SK-N-SH (cell line): ENCODE results near the gene ANKRD2. TPM values are rescaled to one million over a fixed set of nuclear protein-coding genes. Genes with fewer than 3 reads are reported as not detected.

Source experiments
- CTCF ChIA-PET: fragments of 300-600, 350-600 bp; formaldehyde crosslinking; extraction: SDS; loops from one replicate; lab custom pipeline; 2021; lab: Yijun Ruan, JAX
- POLR2A ChIA-PET: fragments of 350-600 bp; sonication (Branson Sonifier 250); formaldehyde crosslinking; extraction: SDS; loops from one replicate; lab custom pipeline; 2020; ENCODE audit warnings: antibody characterized with exemption, inconsistent platforms; lab: Yijun Ruan, JAX
- DNase-seq: peaks from one replicate; pipeline ENCODE4 v3.0.0; 2012
- H2AFZ ChIP-seq: fragments of 200-600 bp; sonication (generic); 2 replicates; pipeline ENCODE4 v1.8.1; 2016; ENCODE audit warnings: antibody characterized with exemption, mild to moderate bottlenecking, low read depth
- H3F3A ChIP-seq: fragments of 200-600 bp; sonication (generic); replicated peaks from 2 replicates; pipeline ENCODE3; 2016; ENCODE audit warnings: antibody characterized with exemption, mild to moderate bottlenecking; ENCODE audit not compliant: insufficient read depth
- H3K27ac ChIP-seq, 2 experiments: fragments of 200-500 bp in 1 of 2; fragments of 200-600 bp in 1 of 2; sonication (Bioruptor generic) in 1 of 2; sonication (generic), shearing (Covaris generic) in 1 of 2; 2 replicates each; pipeline versions ENCODE4 v1.5.1 to v1.6.1; 2014 to 2016; ENCODE audit warnings: low read depth in 2 of 2, inconsistent platforms in 1 of 2, low read length in 1 of 2, mild to moderate bottlenecking in 1 of 2, mixed read lengths in 1 of 2
- H3K27me3 ChIP-seq: fragments of 200-600 bp; sonication (generic), shearing (Covaris generic); 2 replicates; pipeline ENCODE4 v1.6.1; 2016; ENCODE audit warnings: mixed run types; ENCODE audit not compliant: insufficient read depth
- H3K36me3 ChIP-seq, 2 experiments: fragments of 200-500 bp in 1 of 2; fragments of 200-600 bp in 1 of 2; sonication (Bioruptor generic) in 1 of 2; sonication (generic) in 1 of 2; replicated peaks in 1 of 2; 2 replicates each; pipeline versions ENCODE3 to v1.5.1; 2014 to 2016; ENCODE audit warnings: low read length in 1 of 2, mild to moderate bottlenecking in 1 of 2; ENCODE audit not compliant: insufficient read depth in 2 of 2, control insufficient read depth in 1 of 2
- H3K4me1 ChIP-seq, 2 experiments: fragments of 200-500 bp in 1 of 2; fragments of 200-600 bp in 1 of 2; sonication (Bioruptor generic) in 1 of 2; sonication (generic), shearing (Covaris generic) in 1 of 2; 2 replicates each; pipeline versions ENCODE4 v1.5.1 to v1.6.1; 2014 to 2016; ENCODE audit warnings: low read depth in 1 of 2, low read length in 1 of 2, mixed run types in 1 of 2; ENCODE audit not compliant: insufficient read depth in 2 of 2, control insufficient read depth in 1 of 2
- H3K4me2 ChIP-seq: fragments of 200-600 bp; sonication (generic), shearing (Covaris generic); 2 replicates; pipeline ENCODE4 v1.6.1; 2017; ENCODE audit warnings: mixed run types
- H3K4me3 ChIP-seq, 2 experiments: fragments of 200-500 bp in 1 of 2; fragments of 200-600 bp in 1 of 2; sonication (Bioruptor generic) in 1 of 2; sonication (generic), shearing (Covaris generic) in 1 of 2; 2 replicates each; pipeline versions ENCODE4 v1.5.1 to v1.8.1; 2014 to 2016; ENCODE audit warnings: low read depth in 2 of 2, inconsistent platforms in 1 of 2, low read length in 1 of 2, mild to moderate bottlenecking in 1 of 2, mixed read lengths in 1 of 2, moderate library complexity in 1 of 2
- H3K79me2 ChIP-seq: fragments of 200-600 bp; sonication (generic); 2 replicates; pipeline ENCODE4 v1.8.1; 2017; ENCODE audit warnings: mild to moderate bottlenecking; ENCODE audit not compliant: insufficient read depth
- H3K9ac ChIP-seq: fragments of 200-600 bp; sonication (generic); 2 replicates; pipeline ENCODE4 v1.6.1; 2017; ENCODE audit warnings: mixed run types
- H3K9me2 ChIP-seq: fragments of 200-600 bp; sonication (generic); 2 replicates; pipeline ENCODE4 v1.6.1; 2017; ENCODE audit warnings: mixed run types
- H3K9me3 ChIP-seq: fragments of 200-600 bp; sonication (generic); 2 replicates; pipeline ENCODE4 v1.6.1; 2017; ENCODE audit warnings: mixed run types, mild to moderate bottlenecking, moderate library complexity
- H4K20me1 ChIP-seq: fragments of 200-600 bp; sonication (generic); 2 replicates; pipeline ENCODE4 v1.6.1; 2017; ENCODE audit warnings: mild to moderate bottlenecking, mixed run types; ENCODE audit not compliant: insufficient read depth
- CHD2 ChIP-seq: fragments of 150-350 bp; IDR thresholded peaks from 2 replicates; pipeline ENCODE4 v1.6.1; 2018; ENCODE audit warnings: low read length; ENCODE audit not compliant: partially characterized antibody
- ELF1 ChIP-seq: IDR thresholded peaks from 2 replicates; pipeline ENCODE4 v1.4.0; 2012
- EP300 ChIP-seq, 2 experiments: IDR thresholded peaks; 2 replicates each; pipeline versions ENCODE4 v1.4.0 to v1.6.1; 2012; ENCODE audit warnings: borderline replicate concordance in 1 of 2, low read depth in 1 of 2, low read length in 1 of 2
- FOXJ3 ChIP-seq: sonication (generic); formaldehyde crosslinking; IDR thresholded peaks from 2 replicates; pipeline ENCODE4 v1.5.1; 2020; ENCODE audit warnings: mild to moderate bottlenecking, missing genetic modification reagents
- FOXM1 ChIP-seq: IDR thresholded peaks from 2 replicates; pipeline ENCODE4 v1.4.0; 2012; ENCODE audit warnings: low read depth, mild to moderate bottlenecking
- JUND ChIP-seq: IDR thresholded peaks from 2 replicates; pipeline ENCODE4 v1.4.0; 2012
- MEF2A ChIP-seq: IDR thresholded peaks from 2 replicates; pipeline ENCODE4 v1.4.0; 2012; ENCODE audit warnings: low read depth, borderline replicate concordance
- MXI1 ChIP-seq: IDR thresholded peaks from 2 replicates; pipeline ENCODE4 v1.6.1; 2012; ENCODE audit warnings: mild to moderate bottlenecking, low read depth, low read length, improper control_type of control experiment
- NFIC ChIP-seq: IDR thresholded peaks from 2 replicates; pipeline ENCODE4 v1.4.0; 2012; ENCODE audit warnings: borderline replicate concordance
- NRF1 ChIP-seq: IDR thresholded peaks from 2 replicates; pipeline ENCODE4 v1.6.1; 2012; ENCODE audit warnings: low read depth, mild to moderate bottlenecking, low read length
- POLR2AphosphoS5 ChIP-seq: IDR thresholded peaks from 2 replicates; pipeline ENCODE4 v1.6.1; 2012; ENCODE audit warnings: low read depth, low read length
- RCOR1 ChIP-seq: fragments of 150-350 bp; IDR thresholded peaks from 2 replicates; pipeline ENCODE4 v1.6.1; 2017; ENCODE audit warnings: antibody characterized with exemption, low read length
- REST ChIP-seq: IDR thresholded peaks from 2 replicates; pipeline ENCODE4 v1.6.1; 2012; ENCODE audit warnings: mild to moderate bottlenecking, low read depth, low read length, moderate library complexity
- RFX5 ChIP-seq: IDR thresholded peaks from 2 replicates; pipeline ENCODE4 v1.6.1; 2012; ENCODE audit warnings: mild to moderate bottlenecking, improper control_type of control experiment, low read length
- RXRA ChIP-seq: IDR thresholded peaks from 2 replicates; pipeline ENCODE4 v1.4.0; 2012; ENCODE audit warnings: low read depth, mild to moderate bottlenecking, borderline replicate concordance
- SIN3A ChIP-seq: IDR thresholded peaks from 2 replicates; pipeline ENCODE4 v1.6.1; 2012; ENCODE audit warnings: low read depth, mild to moderate bottlenecking, low read length, moderate library complexity, borderline replicate concordance
- SMC3 ChIP-seq: IDR thresholded peaks from 2 replicates; pipeline ENCODE4 v1.6.1; 2012; ENCODE audit warnings: low read depth, low read length, improper control_type of control experiment
- TAF1 ChIP-seq: IDR thresholded peaks from 2 replicates; pipeline ENCODE4 v1.6.1; 2012; ENCODE audit warnings: low read depth, mild to moderate bottlenecking, low read length, moderate library complexity, borderline replicate concordance
- TCF12 ChIP-seq: IDR thresholded peaks from 2 replicates; pipeline ENCODE4 v1.4.0; 2012
- TEAD4 ChIP-seq: IDR thresholded peaks from 2 replicates; pipeline ENCODE4 v1.4.0; 2012; ENCODE audit warnings: mild to moderate bottlenecking, borderline replicate concordance; ENCODE audit not compliant: insufficient read depth
- YY1 ChIP-seq: IDR thresholded peaks from 2 replicates; pipeline ENCODE4 v1.4.0; 2012; ENCODE audit warnings: low read depth, mild to moderate bottlenecking
- ZBTB33 ChIP-seq: IDR thresholded peaks from 2 replicates; pipeline ENCODE4 v1.4.0; 2012; ENCODE audit warnings: low read depth, borderline replicate concordance
- WGBS: methylation state at CpG from one replicate; pipeline ENCODE4 v1.1.6; 2017; ENCODE audit warnings: low lambda C conversion rate; 5-methylcytosine and 5-hydroxymethylcytosine counted together
- polyA plus RNA-seq, 3 experiments: library from polyadenylated mRNA; depleted of rRNA; stranded (reverse); fragments of >200 nt; gene quantifications; 2 replicates each; pipeline ENCODE4 v1.2.3, GENCODE V29; 2012
- TF ChIP-seq, protein P1 (sequence below): fragments of 200-600 bp; sonication (generic); IDR thresholded peaks from 2 replicates; pipeline ENCODE4 v1.6.1; 2017; ENCODE audit warnings: antibody characterized with exemption, mild to moderate bottlenecking, moderate library complexity
- TF ChIP-seq, protein P2 (sequence below): IDR thresholded peaks from 2 replicates; pipeline ENCODE4; 2012
- TF ChIP-seq, protein P3 (sequence below): IDR thresholded peaks from 2 replicates; pipeline ENCODE4 v1.4.0; 2012; ENCODE audit warnings: low read depth
- TF ChIP-seq, protein P4 (sequence below): IDR thresholded peaks from 2 replicates; pipeline ENCODE4 v1.4.0; 2012; ENCODE audit warnings: low read depth, borderline replicate concordance

Gene ANKRD2
- polyA plus RNA-seq, 1 of the 3 experiments (the other 2 are of a cell fraction): 0.72 TPM

DNA sequence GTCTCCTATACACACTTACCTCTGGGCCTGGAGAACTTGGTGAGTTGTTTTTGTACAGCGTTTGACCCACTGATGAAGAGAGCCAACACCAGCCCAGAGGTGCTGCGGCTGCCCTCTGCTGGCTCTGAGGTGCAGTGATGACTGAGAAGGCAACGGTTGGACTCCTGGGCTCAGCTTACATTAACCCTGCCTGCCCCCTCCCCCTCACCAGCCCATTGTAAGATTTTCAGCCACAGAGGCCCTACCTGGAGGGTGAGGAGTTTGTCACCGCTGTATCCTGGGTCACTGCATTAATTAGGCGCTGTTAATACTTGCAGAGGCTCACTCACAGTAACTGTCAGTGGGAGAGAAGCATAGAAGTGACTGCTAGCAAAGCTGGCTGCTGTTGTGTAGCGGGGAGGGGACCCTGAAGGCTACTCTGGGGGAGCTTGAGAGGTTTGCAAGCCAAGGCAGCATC lies 19.0 kb upstream of the ANKRD2 start:
- Histone ChIP-seq H3K9me2 (no peaks in the 10 kb centered on the region), H3K27ac (no peak overlapping the region), H3K36me3 (no peaks in the 10 kb centered on the region), H3K4me3 (no peak overlapping the region; a peak in 1 of 4 replicates), H3K79me2 (peaks cover 34% of the 10 kb centered on the region), H3K9ac (no peak overlapping the region), H3K4me1 (peaks cover 12 to 23% of the 10 kb centered on the region in 2 experiments; a peak in 3 of 4 replicates), H3K4me2 (no peak overlapping the region; the same call in 1 of the 2 replicates), H3F3A (no peaks in the 10 kb centered on the region), H2AFZ (no peak overlapping the region), H4K20me1 (no peaks in the 10 kb centered on the region), H3K9me3 (no peaks in the 10 kb centered on the region), H3K27me3 (no peaks in the 10 kb centered on the region)
- CTCF ChIA-PET: interaction anchor here (0.6 to 8.4 kb wide), 31 partner anchors 8 to 376 kb away, joined by 3 to 132 read pairs (median 4); partner anchors contain the start of genes ANKRD2, C10orf62, EXOSC1 and HOGA1
- POLR2A ChIA-PET: interaction anchor here (1.2 to 1.6 kb wide), 3 partner anchors 54 to 92 kb away, joined by 3 to 4 read pairs (median 4); partner anchors contain the start of gene UBTD1
- 32% methylated on average over 6 of the region's 6 CpGs for WGBS
- DNase-seq: peak; percentile 80
- TF ChIP-seq NFIC: no peak
- no peak for TF ChIP-seq POLR2AphosphoS5
- TF ChIP-seq, protein P1, sequence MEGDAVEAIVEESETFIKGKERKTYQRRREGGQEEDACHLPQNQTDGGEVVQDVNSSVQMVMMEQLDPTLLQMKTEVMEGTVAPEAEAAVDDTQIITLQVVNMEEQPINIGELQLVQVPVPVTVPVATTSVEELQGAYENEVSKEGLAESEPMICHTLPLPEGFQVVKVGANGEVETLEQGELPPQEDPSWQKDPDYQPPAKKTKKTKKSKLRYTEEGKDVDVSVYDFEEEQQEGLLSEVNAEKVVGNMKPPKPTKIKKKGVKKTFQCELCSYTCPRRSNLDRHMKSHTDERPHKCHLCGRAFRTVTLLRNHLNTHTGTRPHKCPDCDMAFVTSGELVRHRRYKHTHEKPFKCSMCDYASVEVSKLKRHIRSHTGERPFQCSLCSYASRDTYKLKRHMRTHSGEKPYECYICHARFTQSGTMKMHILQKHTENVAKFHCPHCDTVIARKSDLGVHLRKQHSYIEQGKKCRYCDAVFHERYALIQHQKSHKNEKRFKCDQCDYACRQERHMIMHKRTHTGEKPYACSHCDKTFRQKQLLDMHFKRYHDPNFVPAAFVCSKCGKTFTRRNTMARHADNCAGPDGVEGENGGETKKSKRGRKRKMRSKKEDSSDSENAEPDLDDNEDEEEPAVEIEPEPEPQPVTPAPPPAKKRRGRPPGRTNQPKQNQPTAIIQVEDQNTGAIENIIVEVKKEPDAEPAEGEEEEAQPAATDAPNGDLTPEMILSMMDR: peak; percentile 91
- no peak for TF ChIP-seq REST
- TF ChIP-seq, protein P2, sequence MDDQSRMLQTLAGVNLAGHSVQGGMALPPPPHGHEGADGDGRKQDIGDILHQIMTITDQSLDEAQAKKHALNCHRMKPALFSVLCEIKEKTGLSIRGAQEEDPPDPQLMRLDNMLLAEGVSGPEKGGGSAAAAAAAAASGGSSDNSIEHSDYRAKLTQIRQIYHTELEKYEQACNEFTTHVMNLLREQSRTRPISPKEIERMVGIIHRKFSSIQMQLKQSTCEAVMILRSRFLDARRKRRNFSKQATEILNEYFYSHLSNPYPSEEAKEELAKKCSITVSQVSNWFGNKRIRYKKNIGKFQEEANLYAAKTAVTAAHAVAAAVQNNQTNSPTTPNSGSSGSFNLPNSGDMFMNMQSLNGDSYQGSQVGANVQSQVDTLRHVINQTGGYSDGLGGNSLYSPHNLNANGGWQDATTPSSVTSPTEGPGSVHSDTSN: no peak
- TF ChIP-seq EP300 (IDR thresholded peaks at IDR 0.05; ENCODE audit: borderline replicate concordance in 1 of 2, low read depth in 1 of 2, low read length in 1 of 2): no peak
- no peak for TF ChIP-seq TCF12
- no peak for TF ChIP-seq SIN3A
- TF ChIP-seq MEF2A: no peak
- no peak for TF ChIP-seq YY1
- no peak for TF ChIP-seq ZBTB33
- TF ChIP-seq, protein P3, sequence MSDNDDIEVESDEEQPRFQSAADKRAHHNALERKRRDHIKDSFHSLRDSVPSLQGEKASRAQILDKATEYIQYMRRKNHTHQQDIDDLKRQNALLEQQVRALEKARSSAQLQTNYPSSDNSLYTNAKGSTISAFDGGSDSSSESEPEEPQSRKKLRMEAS: peak; percentile 39; the same call in 1 of the 2 replicates
- TF ChIP-seq, protein P4, sequence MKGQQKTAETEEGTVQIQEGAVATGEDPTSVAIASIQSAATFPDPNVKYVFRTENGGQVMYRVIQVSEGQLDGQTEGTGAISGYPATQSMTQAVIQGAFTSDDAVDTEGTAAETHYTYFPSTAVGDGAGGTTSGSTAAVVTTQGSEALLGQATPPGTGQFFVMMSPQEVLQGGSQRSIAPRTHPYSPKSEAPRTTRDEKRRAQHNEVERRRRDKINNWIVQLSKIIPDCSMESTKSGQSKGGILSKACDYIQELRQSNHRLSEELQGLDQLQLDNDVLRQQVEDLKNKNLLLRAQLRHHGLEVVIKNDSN: no peak
- TF ChIP-seq TEAD4: no peak
- TF ChIP-seq MXI1: no peak
- no peak for TF ChIP-seq RFX5
- no peak for TF ChIP-seq RCOR1
- no peak for TF ChIP-seq FOXM1
- TF ChIP-seq TAF1: no peak
- TF ChIP-seq JUND: no peak
- TF ChIP-seq CHD2: peak; percentile 31
- TF ChIP-seq NRF1: peak; percentile 4; the same call in 1 of the 2 replicates
- no peak for TF ChIP-seq RXRA
- peak; percentile 92 for TF ChIP-seq SMC3
- TF ChIP-seq ELF1: no peak
- no peak for TF ChIP-seq FOXJ3 (CRISPR knock-in tag)
